ENCODE data around the gene CHL1.

Gene CHL1, protein sequence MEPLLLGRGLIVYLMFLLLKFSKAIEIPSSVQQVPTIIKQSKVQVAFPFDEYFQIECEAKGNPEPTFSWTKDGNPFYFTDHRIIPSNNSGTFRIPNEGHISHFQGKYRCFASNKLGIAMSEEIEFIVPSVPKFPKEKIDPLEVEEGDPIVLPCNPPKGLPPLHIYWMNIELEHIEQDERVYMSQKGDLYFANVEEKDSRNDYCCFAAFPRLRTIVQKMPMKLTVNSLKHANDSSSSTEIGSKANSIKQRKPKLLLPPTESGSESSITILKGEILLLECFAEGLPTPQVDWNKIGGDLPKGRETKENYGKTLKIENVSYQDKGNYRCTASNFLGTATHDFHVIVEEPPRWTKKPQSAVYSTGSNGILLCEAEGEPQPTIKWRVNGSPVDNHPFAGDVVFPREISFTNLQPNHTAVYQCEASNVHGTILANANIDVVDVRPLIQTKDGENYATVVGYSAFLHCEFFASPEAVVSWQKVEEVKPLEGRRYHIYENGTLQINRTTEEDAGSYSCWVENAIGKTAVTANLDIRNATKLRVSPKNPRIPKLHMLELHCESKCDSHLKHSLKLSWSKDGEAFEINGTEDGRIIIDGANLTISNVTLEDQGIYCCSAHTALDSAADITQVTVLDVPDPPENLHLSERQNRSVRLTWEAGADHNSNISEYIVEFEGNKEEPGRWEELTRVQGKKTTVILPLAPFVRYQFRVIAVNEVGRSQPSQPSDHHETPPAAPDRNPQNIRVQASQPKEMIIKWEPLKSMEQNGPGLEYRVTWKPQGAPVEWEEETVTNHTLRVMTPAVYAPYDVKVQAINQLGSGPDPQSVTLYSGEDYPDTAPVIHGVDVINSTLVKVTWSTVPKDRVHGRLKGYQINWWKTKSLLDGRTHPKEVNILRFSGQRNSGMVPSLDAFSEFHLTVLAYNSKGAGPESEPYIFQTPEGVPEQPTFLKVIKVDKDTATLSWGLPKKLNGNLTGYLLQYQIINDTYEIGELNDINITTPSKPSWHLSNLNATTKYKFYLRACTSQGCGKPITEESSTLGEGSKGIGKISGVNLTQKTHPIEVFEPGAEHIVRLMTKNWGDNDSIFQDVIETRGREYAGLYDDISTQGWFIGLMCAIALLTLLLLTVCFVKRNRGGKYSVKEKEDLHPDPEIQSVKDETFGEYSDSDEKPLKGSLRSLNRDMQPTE (N-terminal part only)

DNA sequence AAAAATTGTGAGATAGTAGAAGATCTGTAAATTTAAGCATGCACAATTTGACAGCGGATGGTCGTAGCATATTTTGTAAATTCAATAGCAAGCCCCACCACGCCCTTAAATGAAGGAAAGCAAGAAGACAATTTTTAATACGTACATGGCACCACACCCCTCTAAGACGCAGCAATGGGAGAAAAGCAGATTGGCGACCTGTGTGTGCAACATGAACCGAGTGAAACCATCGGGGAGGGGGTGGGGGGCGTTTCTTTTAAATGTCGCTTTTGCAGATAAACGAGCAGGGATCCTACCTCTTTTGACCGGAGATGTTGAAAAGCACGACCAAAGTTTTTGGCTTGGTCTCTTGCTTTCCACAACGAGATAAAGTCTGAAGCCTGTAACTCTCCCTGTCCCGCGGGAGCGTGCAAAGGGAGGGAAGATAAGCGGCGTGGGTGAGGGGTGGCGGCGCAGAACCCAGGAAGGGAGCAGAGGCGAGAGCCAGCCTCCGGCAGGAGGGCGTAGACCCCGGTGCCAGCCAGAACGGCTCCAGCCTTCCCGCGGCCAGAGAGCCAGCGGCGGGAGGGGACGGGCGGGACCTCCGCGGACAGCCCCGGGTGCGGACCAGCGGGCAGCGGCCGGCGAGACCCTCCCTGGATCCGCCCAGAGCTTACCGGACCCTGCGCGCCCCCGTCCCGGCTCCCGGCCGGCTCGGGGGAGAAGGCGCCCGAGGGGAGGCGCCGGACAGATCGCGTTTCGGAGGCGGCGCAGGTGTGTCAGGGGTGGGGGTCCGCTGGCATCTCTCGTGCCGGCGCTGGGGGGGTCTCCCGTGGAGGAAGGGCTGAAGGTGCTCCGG is at the start of gene CHL1:
Gene CHL1, plus strand, starts transcription at position 453 of the 838 bp plus-strand sequence. CDS start 123,014 bp downstream, outside the sequence.
- no peak for TF ChIP-seq CTCF (IDR thresholded peaks at IDR 0.05; ENCODE audit: low read depth, low read length)
- DNase-seq (ENCODE audit: extremely low read depth, low read depth) = no peak

GRCh38 chr3:151614-152189 is 44.9 kb upstream of the CHL1 start:
- no peak for DNase-seq (ENCODE audit: extremely low read depth, low read depth)
- TF ChIP-seq CTCF (IDR thresholded peaks at IDR 0.05; ENCODE audit: low read depth, low read length) = no peak

DNA sequence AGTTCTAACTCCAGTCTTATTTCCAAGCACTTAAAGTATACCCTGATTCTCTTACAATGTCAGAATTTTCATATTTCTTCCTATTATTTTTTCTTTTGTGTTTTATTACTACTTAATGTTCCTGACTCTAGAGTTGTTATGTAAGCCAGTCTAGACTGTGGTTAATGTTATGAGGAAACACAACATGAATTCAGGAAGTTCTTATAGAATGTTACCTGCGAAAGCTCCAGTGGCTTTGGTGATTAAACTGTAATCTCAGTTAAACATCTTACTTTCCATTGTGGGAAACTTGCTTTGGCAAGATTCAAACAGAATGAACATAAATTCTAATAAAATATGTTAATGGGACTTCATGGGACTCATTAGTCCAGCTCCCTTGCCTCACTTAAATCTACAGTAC is 36.6 kb upstream of the CHL1 start:
- TF ChIP-seq CTCF (IDR thresholded peaks at IDR 0.05; ENCODE audit: low read depth, low read length) = no peak
- no peak for DNase-seq (ENCODE audit: extremely low read depth, low read depth)

DNA sequence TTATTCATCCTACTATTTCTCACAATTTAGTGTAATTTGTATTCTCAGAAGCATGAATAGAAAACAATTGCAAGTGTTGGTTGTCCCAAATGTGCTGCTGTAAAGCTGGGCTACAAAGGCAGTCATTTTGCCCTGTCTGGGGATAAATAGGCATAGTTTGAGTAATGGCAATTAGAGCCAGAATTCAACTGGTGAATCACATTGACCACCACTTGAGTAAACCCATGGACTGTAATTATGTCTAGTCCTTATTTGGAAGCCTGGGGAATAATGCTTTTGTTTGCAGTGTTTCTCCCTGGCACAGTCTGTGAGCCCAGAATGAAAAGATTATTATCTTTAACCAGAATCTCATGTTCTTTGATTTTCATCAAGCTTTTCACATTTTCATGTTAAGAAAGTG is 30.5 kb upstream of the CHL1 start:
- no peak for DNase-seq (ENCODE audit: extremely low read depth, low read depth)

GRCh38 chr3:166799-167198 is 29.8 kb upstream of the CHL1 start:
- no peak for DNase-seq (ENCODE audit: extremely low read depth, low read depth)
- no peak for TF ChIP-seq CTCF (IDR thresholded peaks at IDR 0.05; ENCODE audit: low read depth, low read length)

More for the DNA sequence above, 30.5 kb upstream of the CHL1 start:
- no peak for TF ChIP-seq CTCF (IDR thresholded peaks at IDR 0.05; ENCODE audit: low read depth, low read length)

DNA sequence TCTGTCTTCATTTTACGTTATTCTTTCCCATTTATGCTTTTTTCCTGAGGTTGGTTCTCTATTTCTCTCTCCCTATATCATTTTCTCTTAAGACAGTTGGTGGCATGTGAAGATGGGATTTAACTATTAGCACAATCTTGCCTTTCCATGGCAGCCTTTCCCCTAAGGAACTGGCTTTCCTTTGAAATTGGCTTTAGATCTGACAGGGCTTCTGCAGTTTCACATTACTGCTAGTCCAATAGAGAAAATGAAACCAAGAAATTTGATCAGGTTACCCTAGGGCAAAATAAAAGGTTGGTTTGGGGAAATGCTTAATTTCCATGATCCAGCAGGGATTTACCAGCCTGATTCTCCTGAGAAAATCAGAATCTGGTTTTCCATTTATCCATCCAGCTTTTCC is 22.7 kb upstream of the CHL1 start:
- TF ChIP-seq CTCF (IDR thresholded peaks at IDR 0.05; ENCODE audit: low read depth, low read length) = no peak
- DNase-seq (ENCODE audit: extremely low read depth, low read depth) = no peak

Measured in AG09319 (cell line).